HG02571 (cell line): Measurements from ENCODE around the gene OVCA2.

Experiments
- ATAC-seq: cut with Tn5 transposase; IDR thresholded peaks from one replicate; pipeline ENCODE4 v1.9.1; 2021; ENCODE audit warnings: mild to moderate bottlenecking, moderate library complexity; ENCODE audit not compliant: unreplicated experiment

The OVCA2 gene

DNA sequence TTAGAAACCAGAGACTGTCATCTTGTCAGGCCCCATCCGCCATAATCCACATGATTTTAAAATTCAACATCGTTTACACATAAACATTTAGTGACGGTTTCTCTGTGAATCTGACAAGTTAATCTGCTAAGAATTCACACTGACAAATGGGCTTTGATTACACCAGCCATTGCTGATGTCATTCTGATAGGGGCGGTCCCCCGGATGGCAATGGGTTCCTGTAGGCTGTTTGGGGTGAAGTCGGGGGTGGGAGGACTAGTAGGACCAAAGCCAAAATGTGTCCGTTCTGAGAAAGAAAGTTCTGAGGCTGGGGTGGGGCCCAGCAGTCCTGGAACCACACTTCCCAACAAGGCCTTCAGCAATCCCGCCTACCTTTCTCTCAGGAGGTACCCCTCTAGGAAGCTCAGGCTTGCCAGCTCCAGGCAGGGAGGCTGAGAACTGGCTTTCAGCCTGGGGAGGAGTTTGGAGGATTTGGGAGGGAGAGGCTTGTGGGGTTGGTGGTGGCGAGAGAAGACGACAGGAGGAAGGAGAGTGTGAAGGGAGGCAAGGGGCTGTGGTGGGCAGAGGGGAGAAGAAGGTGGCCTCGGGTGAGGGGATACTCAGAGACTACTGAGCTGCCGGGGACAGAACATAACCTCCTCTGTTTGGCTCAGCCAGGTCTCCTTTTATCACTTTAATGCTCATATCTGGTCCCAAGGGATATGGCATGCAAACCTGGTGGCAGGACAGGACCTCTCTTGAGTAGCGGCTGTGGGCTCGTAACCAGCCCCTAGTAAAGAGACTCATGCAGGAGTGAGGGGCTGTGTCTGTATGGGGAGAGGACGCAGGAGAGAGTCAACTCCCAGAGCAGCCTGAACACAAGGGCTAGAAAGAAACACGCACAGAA is 21.7 kb downstream of the OVCA2 start:
- no peak for ATAC-seq

DNA sequence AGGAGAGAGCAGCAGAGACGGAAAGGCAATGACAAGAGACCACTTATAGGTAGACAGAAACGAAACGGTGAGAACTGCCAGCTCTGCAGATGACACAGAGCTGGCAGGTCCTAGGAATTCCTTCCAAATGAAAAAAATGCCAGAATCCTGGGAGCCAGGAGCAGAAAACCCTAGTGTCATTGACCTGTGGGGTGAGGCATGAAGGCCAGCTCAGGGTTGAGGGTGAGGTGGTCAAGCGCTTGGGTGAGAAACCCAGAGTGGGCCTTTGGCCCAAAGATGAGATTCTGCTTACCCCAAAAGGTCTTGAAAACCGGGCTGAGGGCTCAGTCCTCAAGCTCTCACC is 22.3 kb downstream of the OVCA2 start:
- no peak for ATAC-seq

DNA sequence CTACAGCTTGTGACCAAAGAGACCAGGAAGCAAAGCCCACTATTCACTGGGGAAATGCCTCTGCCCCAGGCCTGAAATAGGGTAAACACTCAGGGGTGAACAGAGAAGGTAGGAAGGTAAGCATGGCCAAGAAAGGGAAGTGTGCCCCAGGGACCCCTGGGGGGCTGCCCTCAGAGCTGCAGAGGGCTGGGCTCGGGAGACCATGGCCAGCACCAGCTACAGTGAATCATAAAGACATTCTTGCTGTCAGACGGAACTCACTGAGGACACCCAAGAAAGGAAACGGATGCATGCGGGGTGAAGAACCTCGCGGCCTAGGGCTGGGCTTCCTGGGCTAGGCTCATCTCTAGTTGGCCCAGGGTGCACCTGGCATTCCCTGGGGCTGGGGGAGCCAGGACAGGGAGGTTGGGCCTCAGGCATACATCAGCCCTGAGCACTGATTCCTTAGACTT is 22.7 kb downstream of the OVCA2 start:
- no peak for ATAC-seq

DNA sequence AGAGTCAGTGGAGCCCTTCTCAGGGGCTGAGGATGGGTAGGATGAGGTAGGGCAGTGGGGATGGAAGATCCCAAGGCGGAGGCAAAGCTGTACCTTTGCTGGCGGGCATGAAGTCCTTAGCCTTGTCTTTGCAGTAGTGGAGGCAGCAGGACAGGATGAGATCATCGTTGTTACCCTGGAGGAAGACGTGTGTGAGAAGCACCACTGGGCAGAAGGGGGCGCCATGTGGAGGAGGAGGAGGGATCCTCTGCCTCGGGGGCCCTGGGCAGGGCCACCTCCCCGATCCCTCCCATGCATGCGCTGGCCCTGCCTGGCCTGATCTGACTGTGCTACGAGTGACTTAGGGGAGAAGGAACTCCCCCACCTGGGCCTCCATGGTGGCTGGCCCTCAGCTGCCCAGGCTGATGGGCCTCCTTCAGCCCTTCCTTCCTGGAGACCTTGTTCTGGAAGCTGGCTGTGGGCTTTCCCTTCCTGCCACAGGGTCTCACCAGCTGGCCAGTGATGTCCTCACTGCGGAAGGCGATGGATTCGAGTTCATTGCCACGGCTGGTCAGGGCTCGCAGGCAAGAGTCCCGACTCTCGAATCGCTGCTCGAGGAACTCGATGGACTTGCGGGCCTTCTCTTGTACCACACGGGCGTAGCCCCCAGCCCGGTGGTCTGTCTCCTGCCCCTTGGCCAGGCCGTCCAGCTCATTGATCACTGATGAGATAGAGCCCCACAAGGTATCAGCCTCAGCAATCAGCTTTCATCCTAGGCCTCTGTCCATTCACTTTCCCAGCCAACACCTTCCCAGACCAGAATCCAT is 23.4 kb downstream of the OVCA2 start:
- no peak for ATAC-seq

DNA sequence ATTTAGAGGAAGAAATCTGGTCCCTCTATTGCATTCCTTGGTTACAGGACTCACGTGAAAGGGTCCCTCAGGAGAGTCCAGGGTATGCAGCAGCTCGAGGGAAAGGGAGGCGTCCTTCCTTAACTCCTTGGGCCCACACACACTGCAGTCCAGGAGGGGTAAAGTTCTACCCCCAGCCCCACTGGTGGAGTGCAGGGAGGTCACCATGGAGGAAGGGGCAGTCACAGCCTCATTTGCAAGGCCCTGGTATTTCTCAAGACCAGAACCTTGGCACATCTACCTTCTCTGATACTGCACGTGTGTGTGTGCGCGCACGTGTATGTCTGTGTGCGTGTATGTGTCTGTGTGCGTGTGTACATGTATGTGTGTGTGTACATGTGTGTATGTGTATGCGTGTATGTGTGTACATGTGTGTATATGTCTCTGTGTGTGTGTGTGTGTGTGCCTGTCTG is 24.2 kb downstream of the OVCA2 start:
- ATAC-seq: no peak

DNA sequence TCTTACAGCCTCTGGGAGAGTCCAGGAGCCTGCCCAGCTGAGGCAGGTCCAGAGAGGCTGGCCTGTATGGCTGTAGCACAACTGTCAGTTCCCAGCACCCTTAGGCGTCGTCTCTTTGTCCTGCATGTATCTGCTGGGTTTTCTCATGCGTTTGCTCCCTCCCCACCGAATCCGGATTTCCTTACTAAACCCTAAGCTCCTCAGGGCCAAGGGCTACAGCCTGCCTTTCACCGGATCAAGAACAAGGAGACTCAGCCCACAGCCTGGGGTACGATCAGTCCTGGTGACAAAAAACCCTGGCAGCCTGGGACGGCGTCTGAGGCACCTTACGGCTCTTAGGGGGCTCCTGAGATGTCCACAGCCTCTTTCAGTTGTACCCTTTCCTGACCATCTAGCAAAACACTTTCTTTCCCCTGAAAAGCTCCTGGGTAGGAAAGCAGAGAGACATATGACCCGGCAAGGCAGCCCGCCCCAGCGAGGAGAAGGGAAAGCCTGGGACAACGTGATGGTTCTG is 25.3 kb downstream of the OVCA2 start:
- no peak for ATAC-seq

DNA sequence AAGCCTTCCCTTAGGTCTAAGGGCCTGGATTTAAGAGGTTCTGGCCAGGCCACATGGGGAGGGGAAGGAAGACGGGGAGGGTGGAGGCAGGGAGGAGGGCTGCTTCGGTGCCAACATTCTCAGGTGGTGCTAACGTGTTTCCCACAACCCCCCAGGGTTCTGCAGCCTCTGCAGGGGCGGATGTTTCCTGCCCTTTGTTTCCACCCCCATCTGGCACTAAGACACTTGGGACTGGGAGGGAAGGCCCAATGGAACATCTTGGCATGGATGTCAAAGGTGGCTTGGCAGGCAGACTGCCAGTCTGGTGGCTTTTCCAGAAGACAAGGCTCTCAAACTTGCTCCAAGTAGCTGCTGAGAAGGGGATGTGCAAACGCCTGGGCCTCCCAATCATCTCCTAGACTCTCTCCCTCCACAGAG is 25.8 kb downstream of the OVCA2 start:
- no peak for ATAC-seq

DNA sequence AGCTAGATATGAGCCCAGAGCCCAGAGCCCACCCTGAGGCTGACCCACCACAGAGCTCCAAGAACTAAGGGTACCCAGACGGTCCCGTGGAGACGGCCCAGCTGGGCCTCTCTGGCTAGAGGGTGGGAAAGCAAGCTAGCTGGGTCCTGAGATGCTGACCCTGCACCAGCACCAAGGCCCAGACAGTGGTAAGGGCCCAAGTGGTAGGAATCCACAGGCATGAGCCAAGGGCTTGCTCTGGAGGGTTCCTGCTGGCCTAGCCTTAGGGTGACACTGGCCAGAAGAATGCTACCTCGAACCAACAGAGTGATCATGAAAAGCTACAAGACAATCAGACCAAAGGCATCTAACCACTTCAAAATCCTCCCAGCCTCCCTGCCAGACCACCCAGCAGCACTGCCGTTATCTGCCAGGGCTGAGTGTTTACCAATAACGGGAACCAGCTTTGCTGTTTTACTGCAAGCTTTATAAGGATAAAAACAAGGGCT is 26.3 kb downstream of the OVCA2 start:
- no peak for ATAC-seq

DNA sequence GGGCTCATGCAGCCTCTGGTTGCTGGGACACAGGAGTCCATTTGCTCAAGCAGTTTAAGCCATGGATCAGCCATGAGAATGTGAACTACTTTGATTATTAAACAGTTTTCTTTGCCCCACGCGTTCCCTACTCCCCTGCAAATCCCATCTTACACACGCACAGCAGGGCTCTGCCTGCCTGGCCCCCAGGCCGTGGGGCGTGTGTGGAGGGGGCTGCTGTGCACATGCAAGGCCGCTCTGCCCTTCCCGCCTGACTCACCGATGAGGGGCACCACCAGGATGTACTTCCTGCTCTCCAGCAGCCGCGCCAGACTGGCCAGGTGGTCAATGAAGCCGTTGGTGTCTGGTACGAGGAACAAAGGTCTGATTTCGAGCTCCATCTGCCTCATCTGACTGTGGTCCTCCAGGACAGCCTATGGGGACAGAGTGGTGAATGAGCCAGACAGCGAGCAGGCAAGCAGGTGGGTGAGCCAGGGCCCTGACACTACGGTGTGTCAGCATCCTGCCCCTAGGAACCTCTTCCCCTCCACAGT is 26.8 kb downstream of the OVCA2 start:
- ATAC-seq: no peak

DNA sequence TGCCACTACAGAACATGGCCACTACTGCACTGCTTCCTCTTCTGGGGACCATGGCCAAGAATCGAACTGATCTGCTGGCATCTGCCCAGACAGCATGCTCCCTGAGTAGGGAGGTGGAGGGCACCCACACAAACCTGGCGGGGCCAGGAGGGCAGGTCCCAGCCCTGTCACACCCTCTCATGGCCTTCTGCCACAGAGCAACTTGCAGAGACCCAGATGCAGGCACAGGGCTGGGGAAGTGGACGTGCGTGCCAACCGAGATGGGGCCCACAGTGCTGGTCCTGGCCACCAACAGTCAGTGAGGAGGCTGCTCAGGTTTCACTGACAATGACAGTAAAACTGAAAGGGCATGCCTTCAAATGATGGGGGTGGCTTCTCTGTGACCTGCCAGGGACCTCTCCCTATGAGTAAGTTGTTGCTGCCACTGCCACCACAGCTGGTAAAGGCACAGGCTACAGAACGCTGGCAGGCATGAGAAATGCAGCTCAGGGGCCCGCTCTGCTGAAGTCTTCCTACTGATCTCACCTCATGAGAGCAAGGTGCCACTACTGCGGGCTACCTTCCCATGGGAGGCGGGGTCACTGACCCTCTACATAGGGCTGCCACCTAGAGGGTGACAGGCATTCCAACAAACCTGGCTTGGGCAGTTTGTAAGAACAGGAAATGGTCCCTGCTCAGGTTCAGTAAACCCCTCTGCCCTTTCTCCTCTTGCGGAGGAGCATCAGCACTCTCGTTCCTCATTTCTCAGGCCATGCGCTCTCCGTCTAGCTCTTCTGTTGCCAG is 28.6 kb downstream of the OVCA2 start:
- ATAC-seq: peak; percentile 75

DNA sequence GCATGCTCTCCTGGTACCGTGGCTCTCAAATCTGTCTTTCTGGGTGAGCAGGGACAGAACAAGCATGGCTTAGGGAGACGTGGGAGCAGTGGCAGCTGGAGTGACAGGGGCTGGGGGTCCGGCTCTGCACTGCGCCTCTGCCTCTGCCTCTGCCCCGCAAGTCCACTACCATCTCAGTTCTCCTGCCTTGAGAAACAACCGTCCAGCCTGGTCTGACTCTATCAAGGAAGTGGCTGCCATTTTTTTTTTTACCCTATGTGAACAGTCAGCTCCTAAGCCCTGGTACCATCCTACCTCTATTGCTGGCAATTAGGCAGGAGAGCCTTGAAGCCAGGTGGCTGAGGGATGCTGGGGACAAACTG is 29.2 kb downstream of the OVCA2 start:
- ATAC-seq: no peak

DNA sequence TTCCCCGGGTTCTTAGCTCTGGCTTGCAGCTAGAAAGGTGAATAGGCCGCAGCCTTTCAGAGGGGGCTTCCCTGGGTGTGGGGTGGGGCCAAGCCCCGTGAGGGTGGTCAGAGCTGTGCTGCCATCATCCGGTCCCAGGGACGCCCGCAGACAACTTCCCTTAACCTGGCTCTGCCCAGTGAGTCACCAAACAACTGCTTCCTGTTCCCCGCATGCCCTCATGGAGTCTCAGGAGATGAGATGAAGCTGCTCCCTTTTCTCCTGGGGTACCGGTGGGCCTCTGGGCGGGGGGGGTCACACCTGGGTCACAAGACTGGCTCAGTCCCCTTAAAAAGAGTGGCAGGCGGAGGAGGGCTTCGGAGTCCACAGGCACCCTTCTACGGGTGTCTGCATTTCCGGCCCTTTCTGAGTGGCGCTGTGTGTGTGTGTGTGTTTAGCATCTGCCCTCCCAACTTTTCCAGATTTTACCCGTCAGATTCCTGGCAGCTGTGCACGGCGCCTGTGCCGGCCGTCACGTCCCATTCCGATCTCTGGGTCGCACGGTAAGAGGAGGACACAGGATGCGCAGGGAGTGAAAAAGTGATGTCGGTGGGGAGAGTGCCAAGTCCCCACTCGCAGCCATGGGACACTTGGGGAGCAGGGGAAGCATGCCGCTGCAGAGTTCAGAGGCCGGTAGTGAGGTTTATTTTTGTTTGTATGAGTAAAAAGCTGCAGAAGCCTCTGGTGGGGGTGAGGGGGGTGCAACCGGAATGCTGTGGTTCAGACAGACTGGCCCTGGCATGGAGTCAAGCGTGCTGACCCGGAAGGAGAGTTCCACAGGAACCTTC is 29.8 kb downstream of the OVCA2 start:
- no peak for ATAC-seq

DNA sequence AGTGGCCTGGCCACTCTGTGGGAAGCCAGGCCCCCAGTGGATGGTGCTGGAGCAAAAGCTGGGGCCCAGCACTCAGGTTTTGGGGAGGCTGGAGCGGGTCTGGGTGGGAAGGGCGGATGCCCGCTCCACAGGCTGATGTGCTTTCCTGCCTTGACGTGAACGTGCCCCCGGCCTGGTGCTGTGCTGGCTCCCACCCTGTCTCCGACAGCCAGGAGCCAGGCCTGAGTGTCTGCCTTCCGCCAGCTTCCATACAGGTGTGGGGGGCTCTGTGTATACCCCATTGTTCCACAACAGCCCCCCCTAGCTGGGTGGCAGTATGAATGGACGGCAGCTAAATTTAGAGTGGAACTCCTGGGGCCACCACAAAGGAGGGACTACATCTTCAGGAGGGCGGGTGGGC is 33.1 kb downstream of the OVCA2 start:
- no peak for ATAC-seq

DNA sequence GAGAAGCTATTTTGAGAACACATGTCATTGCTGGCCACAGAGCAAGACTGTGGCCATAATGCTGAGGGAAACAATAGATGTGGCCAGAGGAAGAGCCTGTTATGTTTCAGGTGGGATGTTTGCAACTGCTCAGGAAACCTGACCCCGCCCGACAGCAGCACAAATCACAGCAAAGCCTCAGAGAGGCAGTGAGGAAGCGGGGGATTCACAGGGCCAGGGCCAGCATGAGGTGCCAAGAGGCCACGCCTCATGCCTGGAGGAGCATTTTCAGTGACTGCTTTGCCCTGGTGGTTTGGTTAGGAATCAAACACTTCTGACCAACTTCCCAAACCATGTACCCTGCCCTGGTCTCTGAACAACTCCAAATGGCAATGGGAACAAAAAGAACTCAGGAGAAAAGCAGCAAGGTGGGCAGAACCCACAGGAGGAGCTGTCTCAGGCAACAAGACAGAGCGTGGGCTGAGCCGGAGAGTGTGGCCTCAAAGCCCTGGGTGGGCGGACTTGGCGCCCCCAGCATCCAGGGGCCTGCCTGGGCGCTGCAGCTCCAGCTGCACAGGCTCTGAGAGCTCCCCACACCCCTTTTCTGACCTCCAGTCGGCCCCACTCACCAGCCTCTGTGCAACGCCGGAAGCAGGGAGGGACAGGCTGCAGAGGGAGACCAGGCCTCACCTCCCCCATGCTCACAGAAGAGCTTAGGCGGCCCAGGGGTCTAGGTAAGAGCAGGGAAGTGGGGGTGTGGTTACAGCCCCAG is 33.7 kb downstream of the OVCA2 start:
- no peak for ATAC-seq

DNA sequence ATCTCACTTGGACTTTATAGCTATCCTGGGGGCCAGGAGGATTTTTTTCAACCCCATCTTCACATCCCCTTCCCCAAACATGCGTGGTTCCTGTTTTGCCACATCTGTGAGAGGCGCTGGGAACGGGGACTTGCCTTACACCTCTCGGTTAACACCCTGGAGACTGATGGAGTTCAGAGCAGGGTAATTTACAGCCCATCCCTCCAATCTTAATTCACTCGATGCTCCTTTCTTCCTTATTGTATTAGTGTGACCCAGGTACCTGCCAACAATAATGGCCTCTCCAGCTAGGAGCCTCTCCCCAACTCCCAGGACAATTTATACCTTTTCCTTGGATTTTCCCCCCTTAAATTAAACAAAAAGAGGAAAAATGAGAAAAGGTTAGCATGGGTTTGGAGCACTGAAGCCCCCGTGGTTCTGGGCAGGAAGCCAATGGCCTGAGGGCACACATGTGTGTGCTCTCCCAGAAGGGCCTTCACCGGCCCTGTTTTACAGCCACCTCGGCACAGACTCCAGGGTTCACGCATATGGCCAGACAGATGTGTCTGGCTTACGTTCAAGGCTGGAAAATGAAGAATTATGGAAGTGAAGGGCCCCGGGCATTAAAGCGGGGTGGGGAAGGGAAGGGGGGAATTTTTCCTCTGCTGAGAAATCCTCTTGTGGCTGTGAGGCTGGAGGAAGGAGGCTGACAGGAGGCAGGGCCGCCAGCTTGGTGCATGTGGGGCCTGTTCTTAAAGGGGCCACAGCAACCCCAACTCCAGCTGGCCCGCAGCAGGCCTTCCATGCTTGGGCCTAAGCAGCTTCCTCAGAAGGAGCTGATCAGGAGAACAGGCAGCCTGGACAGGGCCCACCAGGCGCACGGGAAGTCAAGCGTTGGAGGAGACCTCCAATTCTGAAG is 34.5 kb downstream of the OVCA2 start:
- ATAC-seq: no peak

DNA sequence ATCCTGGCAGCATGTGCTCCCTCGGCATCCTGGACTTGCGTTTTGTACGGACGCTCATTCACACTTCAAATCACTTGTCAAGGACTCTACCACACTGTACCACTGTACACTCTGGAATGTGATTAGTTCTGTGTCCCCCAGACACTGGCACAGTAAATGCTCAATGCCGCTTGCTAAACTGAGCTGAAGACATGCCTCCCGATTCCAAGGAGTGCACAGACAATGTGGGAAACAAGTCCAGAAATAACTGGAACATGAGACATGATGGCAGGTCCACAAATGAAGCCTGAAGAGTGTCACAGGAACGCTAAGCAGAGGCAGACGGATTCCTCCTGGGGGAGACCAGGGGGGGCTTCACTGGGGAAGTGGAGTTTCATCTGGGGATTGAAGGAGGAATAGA is 35.2 kb downstream of the OVCA2 start:
- no peak for ATAC-seq

DNA sequence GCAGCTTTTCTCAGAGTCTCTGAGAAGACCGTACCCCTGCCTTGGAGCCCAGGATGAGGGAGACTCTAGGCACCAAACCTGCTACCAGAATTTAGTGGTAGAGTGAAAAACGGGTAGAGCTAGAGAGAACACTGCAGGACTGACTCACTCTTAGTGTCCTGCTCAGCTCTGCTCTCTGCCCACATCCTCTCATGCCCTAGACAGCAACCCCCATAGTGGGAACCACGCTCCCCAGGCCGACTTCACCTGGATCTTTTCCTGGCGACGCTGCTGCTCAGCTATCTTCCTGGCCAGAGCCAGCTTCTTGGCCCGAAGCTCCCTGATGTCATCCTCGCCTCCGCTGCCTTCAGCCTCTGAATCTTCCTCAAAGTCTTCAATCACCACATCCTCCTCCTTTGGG is 39.7 kb downstream of the OVCA2 start:
- ATAC-seq: no peak
